T-helper 1 cell treated with Interleukin-12 subunit alpha and Interleukin-12 subunit beta and Interleukin-4 antibody, amounts not matched to agents 30 ng/mL and 1 ng/mL, for 36 hours (primary cell): ENCODE data around the gene ARHGAP29. TPM values are rescaled to one million over a fixed set of nuclear protein-coding genes. Genes with fewer than 3 reads are reported as not detected.
"Not testable (repeated sequence)": the region's sequence is repeated elsewhere in the genome, so short reads cannot be mapped to it uniquely, and the experiment has no call there.

Experiments
- intact Hi-C: fragments of 100-400 bp; cut with micrococcal nuclease; formaldehyde crosslinking; loops from one replicate; pipeline ENCODE4 v1.15.1; 2024
- total RNA-seq: library from RNA; stranded (reverse); gene quantifications from 2 replicates; pipeline ENCODE4 v1.2.3, GENCODE V29; 2022

ARHGAP29 gene
- total RNA-seq, 1 donor from 2014 or later: 0.02 TPM

- intact Hi-C loops: no loop called here
Observed at GRCh38 chr1:94182191-94182590, 55.2 kb downstream of the ARHGAP29 start.

GRCh38 chr1:94180650-94181049 lies 56.7 kb downstream of the ARHGAP29 start:
- intact Hi-C loops: no loop called here

DNA sequence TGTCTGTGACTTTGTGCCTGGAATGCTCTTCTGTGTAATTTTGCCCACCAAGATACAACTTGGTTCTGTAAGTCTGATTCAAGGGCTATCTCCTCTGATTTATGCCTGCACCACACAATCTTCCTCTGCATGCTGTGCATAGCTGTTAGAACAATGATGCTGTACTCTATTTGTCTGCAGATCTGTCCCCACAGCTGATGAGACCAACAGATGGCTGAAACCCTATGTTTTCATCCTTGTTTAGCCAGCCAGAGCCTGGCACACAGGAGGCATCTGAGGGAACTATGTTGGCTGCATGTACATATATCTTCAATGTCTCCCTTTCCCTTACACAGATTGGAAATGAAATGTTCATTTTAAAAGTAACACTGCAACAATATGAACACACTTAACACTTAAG lies 58.5 kb downstream of the ARHGAP29 start:
- intact Hi-C loops: no loop called here

DNA sequence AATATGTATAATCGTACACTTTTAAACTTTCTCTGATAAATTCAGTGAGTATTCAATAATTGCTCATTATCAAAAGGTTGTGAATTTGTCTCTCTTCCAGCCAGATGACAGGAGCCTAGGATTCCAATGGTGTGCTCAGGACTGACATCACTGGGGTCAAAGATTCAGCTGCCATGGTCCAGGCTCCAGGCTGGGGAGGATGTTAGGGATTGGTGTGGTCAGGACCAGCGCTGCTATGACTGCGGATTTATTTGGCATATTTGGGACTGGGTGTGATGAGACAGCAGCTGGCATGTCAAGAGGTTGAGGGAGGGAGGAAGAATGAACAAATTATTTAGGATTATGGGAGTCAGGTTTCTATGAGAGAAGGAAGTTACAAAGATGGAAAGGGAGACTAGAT lies 68.3 kb downstream of the ARHGAP29 start:
- intact Hi-C loops: no loop called here

GRCh38 chr1:94165843-94166242 lies 71.5 kb downstream of the ARHGAP29 start:
- intact Hi-C loops: no loop called here

GRCh38 chr1:94164885-94165284 lies 72.5 kb downstream of the ARHGAP29 start:
- intact Hi-C loops: not testable (repeated sequence)

GRCh38 chr1:94164121-94164520 lies 73.3 kb downstream of the ARHGAP29 start:
- intact Hi-C loops: not testable (repeated sequence)

GRCh38 chr1:94163249-94163648 lies 74.1 kb downstream of the ARHGAP29 start:
- intact Hi-C loops: not testable (repeated sequence)

- intact Hi-C loops: no loop called here
Observed at GRCh38 chr1:94160811-94161210, 76.6 kb downstream of the ARHGAP29 start.

DNA sequence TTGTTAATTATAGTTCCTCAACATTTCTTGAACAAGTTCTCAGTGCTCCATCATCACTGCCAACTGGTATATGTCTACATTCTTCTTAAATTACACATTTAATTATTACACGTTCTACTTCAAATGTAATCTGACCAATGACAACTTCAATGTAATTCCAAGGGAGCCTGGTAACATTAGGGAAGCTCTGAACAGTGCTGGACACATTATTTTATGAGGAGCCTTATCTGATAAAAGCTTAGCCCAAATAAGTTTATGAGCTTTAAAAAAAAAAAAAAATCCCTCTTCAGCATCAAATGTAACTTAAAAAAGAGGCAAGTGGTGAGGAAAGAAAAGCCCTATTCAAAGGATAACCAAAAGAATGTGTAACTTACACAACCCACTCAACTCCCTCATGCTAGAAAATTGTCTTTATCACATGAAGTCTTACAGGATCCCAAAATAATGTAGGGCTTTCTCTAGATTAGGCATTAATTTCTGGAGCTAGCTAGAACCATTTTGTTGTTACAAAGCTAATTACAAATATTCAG lies 81.2 kb downstream of the ARHGAP29 start:
- intact Hi-C loops: no loop called here

GRCh38 chr1:94154989-94155388 lies 82.4 kb downstream of the ARHGAP29 start:
- intact Hi-C loops: no loop called here

GRCh38 chr1:94153133-94153532 lies 84.3 kb downstream of the ARHGAP29 start:
- intact Hi-C loops: no loop called here

- intact Hi-C loops: not testable (repeated sequence)
Observed at GRCh38 chr1:94149166-94149565, 88.2 kb downstream of the ARHGAP29 start.

GRCh38 chr1:94146273-94146672 lies 91.1 kb downstream of the ARHGAP29 start:
- intact Hi-C loops: no loop called here

- intact Hi-C loops: no loop called here
Observed at GRCh38 chr1:94144836-94145235, 92.5 kb downstream of the ARHGAP29 start.

DNA sequence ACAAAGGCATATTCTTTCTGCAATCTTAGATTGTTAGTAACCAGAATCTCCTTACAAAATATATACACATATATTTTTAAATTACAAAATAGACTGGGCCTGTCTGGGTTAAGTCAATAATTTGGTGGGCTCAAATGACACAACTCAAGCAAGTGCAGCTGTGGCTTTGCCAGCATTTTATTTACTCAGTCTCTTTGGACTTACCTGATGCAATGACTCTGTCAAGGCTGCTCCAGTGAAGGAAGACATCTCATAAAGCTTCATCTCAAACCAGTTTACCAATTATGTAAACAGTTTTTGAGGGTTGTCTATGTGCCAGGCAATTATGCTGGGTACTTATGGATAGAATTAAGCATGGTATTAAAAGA lies 93.6 kb downstream of the ARHGAP29 start:
- intact Hi-C loops: no loop called here

- intact Hi-C loops: no loop called here
Observed at GRCh38 chr1:94143173-94143808, 94.1 kb downstream of the ARHGAP29 start.

GRCh38 chr1:94142583-94142982 lies 94.8 kb downstream of the ARHGAP29 start:
- intact Hi-C loops: no loop called here

- intact Hi-C loops: no loop called here
Observed at GRCh38 chr1:94142022-94142421, 95.4 kb downstream of the ARHGAP29 start.

- intact Hi-C loops: no loop called here
Observed at GRCh38 chr1:94132111-94132510, 105.3 kb downstream of the ARHGAP29 start.

DNA sequence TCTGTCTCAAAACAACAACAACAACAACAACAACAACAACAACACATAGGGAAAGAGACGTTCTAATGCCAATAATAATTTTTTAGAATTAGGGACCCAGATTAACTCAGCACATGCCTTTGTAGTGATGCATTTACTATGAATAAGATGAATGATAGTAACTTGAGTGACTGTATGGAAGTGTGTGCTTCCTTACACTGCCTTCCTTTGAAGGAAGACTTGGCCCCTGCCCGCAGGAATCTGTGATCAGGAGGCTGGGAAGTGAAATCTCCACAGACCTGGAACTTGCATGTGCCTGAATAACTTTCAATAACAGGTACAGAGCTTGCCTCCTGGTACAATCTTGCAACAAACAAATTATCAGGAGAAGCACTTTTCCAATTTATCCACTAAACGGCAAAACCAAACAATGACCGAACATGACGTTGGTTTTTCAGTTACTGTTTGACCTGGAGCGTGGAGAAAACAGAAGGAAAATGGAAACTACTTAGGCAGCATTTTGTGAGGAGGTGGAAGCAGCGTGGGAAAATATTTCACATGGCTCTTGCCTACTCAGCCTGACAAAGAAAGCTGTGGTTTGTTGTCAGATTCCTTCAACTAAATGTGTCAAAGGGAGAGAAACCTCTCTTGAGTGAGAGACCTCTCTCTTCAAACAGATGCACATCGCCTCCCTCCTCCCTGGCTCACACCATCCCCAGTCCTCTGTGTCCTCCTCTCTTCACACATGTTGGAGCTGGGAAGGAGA lies 106.4 kb downstream of the ARHGAP29 start:
- intact Hi-C loops: no loop called here

GRCh38 chr1:94126651-94127050 lies 110.7 kb downstream of the ARHGAP29 start:
- intact Hi-C loops: no loop called here
